ENCODE measurements around the gene FGD4.
A peak's percentile ranks its signal among the peaks of the same experiment; 100 is the strongest.

The FGD4 gene
- 0.11 to 0.65 (median 0.39) reads per million in 3 experiments for total RNA-seq

GRCh38 chr12:32399370-32400113 lies at the start of gene FGD4:
Gene FGD4, plus strand, starts transcription at chr12:32399558.
- DNase-seq = peak; percentile 35

- DNase-seq = no peak
Observed at GRCh38 chr12:32353540-32353939, 45.8 kb upstream of the FGD4 start.

GRCh38 chr12:32357601-32358249 lies 41.6 kb upstream of the FGD4 start:
- DNase-seq = no peak

- no peak for DNase-seq
Observed at GRCh38 chr12:32360956-32361355, 38.4 kb upstream of the FGD4 start.

GRCh38 chr12:32362892-32363291 lies 36.5 kb upstream of the FGD4 start:
- DNase-seq = no peak

GRCh38 chr12:32365473-32366064 lies 33.8 kb upstream of the FGD4 start:
- DNase-seq = peak; percentile 21

- DNase-seq = no peak
Observed at GRCh38 chr12:32366714-32367113, 32.6 kb upstream of the FGD4 start.

GRCh38 chr12:32367381-32367780 lies 32.0 kb upstream of the FGD4 start:
- no peak for DNase-seq

- DNase-seq = no peak
Observed at GRCh38 chr12:32369202-32369601, 30.2 kb upstream of the FGD4 start.

DNA sequence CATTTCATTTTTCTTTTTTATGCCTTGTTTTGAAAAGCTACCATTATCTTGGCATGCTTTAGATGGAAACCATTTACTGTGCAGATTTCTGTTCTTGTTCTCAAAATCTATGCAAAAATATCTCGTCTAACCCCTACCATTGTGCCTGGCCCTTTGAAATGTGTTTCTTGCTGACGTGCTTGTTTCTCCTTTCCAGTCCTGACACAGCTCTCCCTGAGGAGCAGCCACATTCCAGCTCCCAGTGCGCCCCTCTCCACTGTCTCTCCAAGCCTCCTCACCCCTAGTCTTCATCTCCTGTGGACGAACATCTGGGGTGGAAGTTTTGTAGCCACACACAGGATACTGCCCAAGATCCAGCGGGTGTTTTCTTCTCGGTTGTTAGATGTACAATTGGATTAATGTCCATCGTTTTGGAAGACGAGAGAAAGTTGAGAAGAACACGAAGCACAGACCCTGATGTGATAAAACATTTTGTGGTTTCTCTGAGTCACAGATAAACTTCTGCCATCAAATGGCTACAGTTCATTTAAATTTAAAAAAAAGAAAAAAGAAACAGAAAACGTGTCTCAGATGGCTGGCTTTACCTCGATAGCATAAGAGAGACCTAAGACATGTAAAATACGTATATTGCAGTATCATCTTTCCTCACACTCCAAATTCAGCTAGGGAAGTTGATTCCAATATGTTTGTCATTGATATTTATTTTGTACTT lies 21.9 kb upstream of the FGD4 start:
- no peak for DNase-seq

DNA sequence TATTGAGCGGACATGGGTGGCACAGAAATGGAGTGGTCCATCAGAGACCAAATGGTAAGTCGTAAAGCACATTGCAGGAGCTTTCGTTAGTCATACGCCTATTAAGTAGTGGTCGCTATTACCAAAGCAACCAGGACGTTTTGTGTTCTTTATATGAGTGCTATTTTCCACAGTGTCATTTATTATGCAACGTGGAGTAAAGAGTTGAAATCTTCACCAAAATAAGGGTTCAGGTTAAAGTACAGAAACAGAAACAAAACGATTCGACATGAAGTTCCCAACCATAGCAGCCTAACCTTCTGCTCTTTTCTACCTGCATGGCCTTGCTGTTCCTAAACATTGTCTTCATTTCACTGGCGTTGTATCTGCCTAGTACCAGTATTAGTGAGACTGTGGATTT lies 20.1 kb upstream of the FGD4 start:
- DNase-seq = no peak

- DNase-seq = no peak
Observed at GRCh38 chr12:32379667-32380066, 19.7 kb upstream of the FGD4 start.

- no peak for DNase-seq
Observed at GRCh38 chr12:32382226-32382625, 17.1 kb upstream of the FGD4 start.

GRCh38 chr12:32390572-32391219 lies 8.7 kb upstream of the FGD4 start:
- DNase-seq = no peak

DNA sequence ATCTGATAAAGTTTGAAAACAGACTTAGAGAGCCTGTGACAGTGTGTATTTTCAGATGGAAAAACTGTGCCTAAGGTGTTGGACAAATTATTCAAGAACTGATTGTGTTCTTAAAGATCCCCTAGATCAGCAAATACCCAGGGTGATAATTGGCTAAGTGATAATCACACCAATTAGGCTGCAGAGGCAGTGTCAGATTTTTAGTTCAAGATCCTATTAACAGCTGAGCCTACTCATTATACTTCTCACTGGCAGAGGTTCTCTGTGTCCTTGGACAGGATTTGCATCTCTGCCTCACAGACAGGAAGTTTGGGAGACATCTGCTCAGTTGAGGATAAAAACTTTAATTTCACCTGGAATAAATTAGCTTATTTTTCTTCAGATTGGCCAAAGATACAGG lies 4.3 kb upstream of the FGD4 start:
- no peak for DNase-seq

DNA sequence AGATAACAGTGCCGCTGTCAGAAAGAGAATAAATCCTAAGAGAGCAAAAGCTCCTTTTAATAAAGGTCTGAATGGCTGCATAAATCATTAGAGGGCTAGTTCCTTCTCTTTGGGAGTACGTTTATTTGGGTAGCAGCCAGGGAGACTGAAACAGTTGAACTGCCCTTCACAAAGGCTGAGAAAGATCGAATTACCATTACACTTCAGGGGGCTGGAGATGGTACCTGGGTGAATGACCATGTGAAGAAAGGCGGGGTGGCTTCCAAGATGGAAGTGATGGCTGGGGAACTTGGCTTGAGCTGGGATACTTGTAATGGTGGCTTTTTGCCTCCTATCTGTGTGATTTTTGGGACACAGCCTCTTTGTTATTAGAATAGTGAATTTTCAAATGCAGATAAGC lies 1.7 kb upstream of the FGD4 start:
- no peak for DNase-seq

DNA sequence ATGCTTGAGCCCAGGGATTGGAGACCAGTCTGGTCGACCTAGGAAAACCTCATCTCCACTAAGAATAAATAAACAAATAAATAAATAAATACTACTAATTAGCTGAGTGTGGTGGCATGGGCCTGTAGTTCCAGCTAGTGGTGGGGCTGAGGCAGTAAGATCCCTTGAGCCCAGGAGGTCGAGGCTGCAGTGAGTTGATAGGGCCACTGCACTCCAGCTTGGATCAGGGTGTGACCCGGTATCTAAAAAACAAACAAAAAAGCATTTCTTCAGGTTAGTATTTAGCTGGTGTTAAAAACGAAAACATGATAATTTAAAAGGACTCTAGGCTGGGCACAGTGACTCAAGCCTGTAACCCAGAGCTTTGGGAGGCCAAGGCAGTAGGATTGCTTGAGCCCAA lies 1.2 kb upstream of the FGD4 start:
- no peak for DNase-seq

DNA sequence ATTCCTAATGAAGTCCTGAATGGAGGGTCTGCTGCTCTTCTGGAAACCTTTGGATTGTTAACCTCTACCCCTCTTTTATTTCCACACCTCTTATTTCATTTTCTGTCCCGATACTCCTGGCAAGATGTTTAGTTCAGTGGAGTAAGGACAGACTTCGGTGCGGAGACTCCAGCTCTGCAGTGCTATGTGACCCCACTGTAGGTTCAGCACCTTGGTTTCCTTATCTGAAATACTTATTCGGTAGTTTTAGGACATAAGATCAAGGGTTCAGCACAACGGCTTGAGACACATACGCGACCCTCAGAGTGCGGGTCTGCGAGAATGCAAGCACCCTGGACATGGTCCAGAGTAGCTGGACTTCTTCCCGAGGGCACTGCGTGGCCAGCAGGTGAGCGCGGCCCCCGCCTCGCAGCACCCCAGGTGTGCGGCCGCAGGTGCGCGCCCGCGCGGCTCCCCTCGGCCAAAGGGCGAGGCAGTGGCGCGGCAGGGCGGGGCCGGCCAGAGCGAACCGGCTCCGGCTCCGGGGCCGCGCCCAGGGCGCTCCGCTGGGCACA lies 465 bp upstream of the FGD4 start:
- DNase-seq = no peak

DNA sequence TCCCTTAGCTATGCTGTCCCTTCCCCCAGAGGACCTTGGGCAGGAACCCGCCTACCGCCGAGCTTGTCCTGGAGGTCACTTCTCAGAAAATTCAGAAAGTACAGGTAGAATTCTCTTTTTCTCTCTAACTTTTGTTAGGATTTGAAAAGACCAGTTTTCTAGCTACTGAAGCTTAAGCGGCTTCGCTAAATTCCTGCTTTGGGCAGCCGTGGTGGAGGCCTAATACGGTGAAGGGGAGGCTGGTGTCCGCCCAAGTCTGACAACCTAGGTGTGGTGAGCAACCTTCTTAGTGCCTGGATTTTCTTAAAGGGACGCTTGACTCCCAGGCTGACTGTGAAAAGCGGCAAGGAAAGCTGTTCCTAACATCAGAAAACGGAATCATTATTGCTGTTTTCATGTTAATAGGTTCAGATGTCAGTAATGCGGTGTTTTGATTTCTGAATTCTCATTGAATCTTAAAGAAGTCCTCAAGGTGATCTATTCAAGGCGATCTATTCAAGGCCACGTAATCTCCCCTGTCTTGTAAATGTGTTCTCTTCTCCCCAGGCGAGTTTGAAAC lies 835 bp downstream of the FGD4 start:
- DNase-seq = no peak

DNA sequence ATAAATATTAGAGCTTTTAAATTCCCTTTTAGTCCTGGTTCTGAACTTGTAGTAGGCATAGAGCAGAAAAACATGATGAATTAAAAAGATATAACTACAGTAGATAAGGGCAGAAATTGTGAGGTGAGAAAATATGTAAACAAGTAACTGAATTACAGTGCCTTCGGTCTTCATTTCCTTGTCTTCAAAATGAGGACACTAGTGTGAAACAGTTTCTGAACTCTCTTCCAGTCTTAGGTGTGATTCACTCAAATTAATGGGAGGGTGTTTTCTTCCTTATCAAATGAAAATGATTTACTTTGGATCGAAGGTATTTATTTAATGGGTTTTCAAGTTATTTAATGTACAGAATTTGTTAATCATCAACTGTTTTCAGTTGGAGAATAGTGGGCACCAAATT lies 1.5 kb downstream of the FGD4 start:
- no peak for DNase-seq

GRCh38 chr12:32402170-32402569 lies 2.8 kb downstream of the FGD4 start:
- DNase-seq = no peak

- no peak for DNase-seq
Observed at GRCh38 chr12:32402946-32403345, 3.6 kb downstream of the FGD4 start.

Measured in central memory CD4-positive, alpha-beta T cell (primary cell).